Muscle layer of colon (tissue), 2 donors: Measurements from ENCODE around the gene UNC5C.

Experiments used
- H3K27ac ChIP-seq: one replicate; pipeline ENCODE4 v1.7.0; 2013; ENCODE audit warnings: low read depth, mild to moderate bottlenecking, low read length, moderate library complexity
- H3K27me3 ChIP-seq, 2 donors: one replicate each; pipeline ENCODE4 v1.7.0; 2013; ENCODE audit warnings: low read length in 2 of 2, mild to moderate bottlenecking in 2 of 2; ENCODE audit not compliant: insufficient read depth in 2 of 2, control insufficient read depth in 1 of 2
- H3K36me3 ChIP-seq: one replicate; pipeline ENCODE4 v1.7.0; 2013; ENCODE audit warnings: mild to moderate bottlenecking, low read length; ENCODE audit not compliant: insufficient read depth
- H3K4me1 ChIP-seq: one replicate; pipeline ENCODE4 v1.7.0; 2013; ENCODE audit warnings: mild to moderate bottlenecking, low read length; ENCODE audit not compliant: insufficient read depth
- H3K4me3 ChIP-seq, 2 donors: one replicate each; pipeline ENCODE4 v1.7.0; 2013; ENCODE audit warnings: low read length in 2 of 2, low read depth in 1 of 2, mild to moderate bottlenecking in 1 of 2, moderate library complexity in 1 of 2
- H3K9ac ChIP-seq: one replicate; pipeline ENCODE4 v1.7.0; 2013; ENCODE audit warnings: low read length
- H3K9me3 ChIP-seq: one replicate; pipeline ENCODE4 v1.7.0; 2013; ENCODE audit warnings: mild to moderate bottlenecking, low read length
- donor health status: abdominal sarcoma.
- donor health status: Adenocarcinoma of cecum.

The UNC5C gene

DNA sequence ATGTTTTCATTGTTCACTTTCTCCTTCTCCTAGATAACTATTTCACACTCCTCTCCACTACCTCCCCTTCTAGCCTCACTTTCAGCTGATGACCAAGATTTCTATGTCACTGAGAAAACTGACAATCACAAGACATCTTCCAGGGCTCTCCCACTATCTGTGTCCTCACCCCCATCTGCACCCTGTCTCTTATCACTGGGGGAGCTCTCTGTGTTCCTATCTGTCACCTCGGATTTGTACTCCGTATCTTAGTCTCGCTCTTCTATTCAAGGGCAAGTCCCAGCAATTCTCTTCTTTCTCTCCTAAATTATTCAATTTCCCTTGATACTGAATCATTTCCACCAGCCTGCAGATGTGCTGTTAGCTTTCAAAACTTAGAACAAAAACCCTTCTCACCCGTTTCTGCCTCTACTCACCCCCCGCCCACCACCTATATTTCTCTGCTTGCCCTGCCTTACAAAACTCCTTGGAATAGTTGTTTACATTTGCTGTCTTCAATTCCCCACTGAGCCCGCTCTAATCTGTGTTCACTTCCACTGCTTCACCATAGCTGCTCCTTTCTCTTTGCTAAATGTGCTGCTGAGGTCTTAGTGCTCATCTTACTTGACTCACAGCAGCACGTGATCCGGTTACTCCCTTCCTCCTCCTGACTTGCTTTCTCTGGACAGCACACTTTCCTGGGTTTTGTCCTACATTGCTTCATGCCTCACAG is 293.2 kb downstream of the UNC5C start:
- Histone ChIP-seq H3K27ac (no peak overlapping the region), H3K36me3 (no peaks in the 10 kb centered on the region), H3K4me1 (peaks cover 5% of the 10 kb centered on the region), H3K9ac (no peak overlapping the region), H3K9me3 (no peaks in the 10 kb centered on the region), H3K4me3 (no peak overlapping the region), H3K27me3 (no peaks in the 10 kb centered on the region)

DNA sequence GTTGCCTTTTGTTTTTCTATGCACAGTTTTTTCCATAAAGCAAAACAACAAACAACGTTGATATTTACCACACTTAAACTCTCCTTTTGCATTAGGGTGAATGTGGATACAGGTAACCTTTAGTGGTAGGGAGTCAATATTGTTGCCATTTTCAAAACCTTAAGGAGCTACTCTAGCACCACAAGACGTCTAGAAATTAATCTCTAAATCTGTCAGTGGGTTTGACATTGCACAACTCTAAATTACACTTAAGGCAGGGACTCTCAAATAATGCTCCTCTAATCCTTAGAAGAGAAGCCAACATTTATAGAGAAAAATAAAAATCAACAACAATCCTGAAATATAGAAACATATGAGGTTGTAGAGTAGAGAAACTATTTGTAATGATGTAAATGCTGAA is 297.2 kb downstream of the UNC5C start:
- Histone ChIP-seq H3K4me3 (no peak overlapping the region), H3K4me1 (peaks cover 6% of the 10 kb centered on the region), H3K9me3 (no peaks in the 10 kb centered on the region), H3K27ac (no peak overlapping the region), H3K27me3 (no peaks in the 10 kb centered on the region), H3K9ac (no peak overlapping the region), H3K36me3 (no peaks in the 10 kb centered on the region)

DNA sequence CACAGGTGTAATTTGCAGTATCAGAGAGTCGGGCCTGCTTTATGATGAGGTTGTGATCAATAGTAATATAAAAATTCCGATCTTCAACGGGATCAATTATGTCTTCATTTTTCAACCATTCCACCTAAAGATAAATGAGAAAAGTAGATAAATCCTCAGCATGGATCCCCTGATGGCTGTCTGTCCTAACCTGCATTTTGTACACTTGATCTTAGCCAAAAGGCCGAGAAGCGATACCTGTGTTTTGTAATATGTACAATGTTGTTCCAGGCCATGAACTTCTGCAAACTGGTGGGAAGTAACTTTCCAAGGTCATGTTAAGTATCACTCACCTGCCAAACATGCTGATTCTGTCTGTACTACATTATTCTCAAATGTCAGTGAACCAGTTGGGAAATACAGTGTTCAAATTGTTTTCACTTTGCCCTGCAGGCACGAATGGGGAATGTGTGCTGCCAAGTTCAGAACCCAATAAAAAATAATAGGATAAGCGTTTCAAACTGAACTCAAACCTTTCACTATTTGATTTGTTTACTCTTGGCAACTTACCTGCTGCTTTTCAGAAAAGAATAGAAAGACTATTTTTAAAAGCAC is 298.1 kb downstream of the UNC5C start:
- no peak overlapping the region for H3K27ac ChIP-seq

DNA sequence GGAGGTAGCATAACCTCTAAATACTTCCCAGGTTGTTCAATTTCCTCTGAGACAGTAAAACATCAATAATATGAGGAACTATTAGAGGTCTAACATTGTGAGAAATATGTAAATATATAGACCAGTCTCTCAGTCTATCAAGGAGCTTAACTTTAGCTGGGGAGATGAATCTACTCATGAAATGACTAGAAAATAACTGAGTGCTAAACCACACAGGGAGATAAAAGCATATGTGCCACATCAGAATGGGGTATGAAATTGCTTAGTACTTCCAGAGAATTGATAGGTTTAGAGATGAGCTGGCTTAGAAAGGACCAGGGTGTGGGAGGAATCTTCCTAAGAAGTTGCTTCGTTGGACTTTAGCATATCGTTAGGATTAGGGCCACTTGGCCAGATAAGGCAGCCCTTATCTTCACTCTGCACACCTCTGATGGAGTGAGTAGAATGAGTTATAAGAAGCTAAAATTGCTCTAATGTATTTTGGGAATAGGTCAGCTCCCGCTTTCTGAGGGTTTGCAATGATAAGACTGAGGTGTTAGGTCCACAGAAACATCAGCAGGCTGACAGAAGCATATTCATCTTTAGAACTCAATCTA is 299.2 kb downstream of the UNC5C start:
- no peak overlapping the region for H3K27ac ChIP-seq

More for the DNA sequence above, 298.1 kb downstream of the UNC5C start:
- peaks cover 6% of the 10 kb centered on the region for H3K4me1 ChIP-seq
- H3K36me3 ChIP-seq: no peaks in the 10 kb centered on the region
- no peak overlapping the region for H3K9ac ChIP-seq
- H3K27me3 ChIP-seq: no peaks in the 10 kb centered on the region
- H3K9me3 ChIP-seq: no peaks in the 10 kb centered on the region
- H3K4me3 ChIP-seq: no peak overlapping the region

DNA sequence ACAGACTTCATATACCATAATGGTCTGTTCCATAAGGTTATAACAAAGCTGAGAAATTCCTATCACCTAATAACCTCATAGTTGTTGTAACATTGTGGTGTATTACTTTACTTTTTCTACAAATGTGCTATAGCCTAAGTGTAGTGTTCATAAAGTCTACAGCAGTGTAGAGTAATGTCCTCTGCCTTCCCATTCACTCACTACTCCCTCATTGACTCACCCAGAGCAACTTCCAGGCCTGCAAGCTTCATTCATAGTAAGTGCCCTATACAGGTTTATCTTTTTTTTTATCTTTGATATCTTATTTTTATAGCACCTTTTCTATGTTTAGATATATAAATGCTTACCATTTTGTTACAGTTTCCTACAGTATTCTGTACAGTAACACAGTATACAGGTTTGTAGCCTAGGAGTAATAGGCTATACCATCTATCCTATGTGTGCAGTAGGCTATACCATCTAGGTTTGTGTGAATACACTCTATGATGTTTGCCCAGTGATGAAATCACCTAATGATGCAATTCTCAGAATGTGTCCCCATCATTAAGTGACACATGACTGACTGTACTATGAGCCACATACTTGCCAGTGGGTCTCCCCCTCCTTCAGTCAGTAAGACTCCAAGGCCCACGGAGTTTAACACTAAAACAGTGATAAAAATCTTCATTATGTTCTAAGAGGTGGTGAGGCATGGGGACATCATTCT is 299.9 kb downstream of the UNC5C start:
- no peaks in the 10 kb centered on the region for H3K27me3 ChIP-seq
- no peaks in the 10 kb centered on the region for H3K36me3 ChIP-seq
- no peak overlapping the region for H3K4me3 ChIP-seq
- peaks cover 6% of the 10 kb centered on the region for H3K4me1 ChIP-seq
- H3K9me3 ChIP-seq: no peaks in the 10 kb centered on the region
- H3K27ac ChIP-seq: no peak overlapping the region
- H3K9ac ChIP-seq: no peak overlapping the region

More for the DNA sequence above, 299.2 kb downstream of the UNC5C start:
- Histone ChIP-seq H3K36me3 (no peaks in the 10 kb centered on the region), H3K4me1 (peaks cover 6% of the 10 kb centered on the region), H3K27me3 (no peaks in the 10 kb centered on the region), H3K9ac (no peak overlapping the region), H3K4me3 (no peak overlapping the region), H3K9me3 (no peaks in the 10 kb centered on the region)

DNA sequence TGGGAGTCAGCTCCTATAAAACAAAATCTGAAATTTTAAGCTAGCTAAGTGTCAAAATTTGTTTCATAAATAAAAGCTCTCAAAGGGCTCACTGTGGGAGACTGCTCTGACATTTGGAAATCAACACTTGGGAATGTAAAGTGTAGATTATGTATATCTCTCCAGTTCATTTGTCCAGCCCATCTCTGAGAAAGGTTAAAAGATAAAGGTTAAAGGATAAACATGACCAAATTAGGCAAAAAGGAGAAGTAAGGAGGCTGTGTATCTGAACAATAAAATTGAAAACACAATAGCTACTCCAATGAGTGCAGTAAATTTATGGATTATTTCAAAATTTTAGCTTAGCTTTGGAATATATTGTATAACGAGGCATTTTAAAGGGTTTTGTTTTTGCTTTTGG is 304.9 kb downstream of the UNC5C start:
- H3K9me3 ChIP-seq: no peaks in the 10 kb centered on the region
- H3K4me1 ChIP-seq: no peaks in the 10 kb centered on the region
- H3K9ac ChIP-seq: no peak overlapping the region
- no peaks in the 10 kb centered on the region for H3K27me3 ChIP-seq
- H3K27ac ChIP-seq: no peak overlapping the region
- H3K4me3 ChIP-seq: no peak overlapping the region
- no peaks in the 10 kb centered on the region for H3K36me3 ChIP-seq

DNA sequence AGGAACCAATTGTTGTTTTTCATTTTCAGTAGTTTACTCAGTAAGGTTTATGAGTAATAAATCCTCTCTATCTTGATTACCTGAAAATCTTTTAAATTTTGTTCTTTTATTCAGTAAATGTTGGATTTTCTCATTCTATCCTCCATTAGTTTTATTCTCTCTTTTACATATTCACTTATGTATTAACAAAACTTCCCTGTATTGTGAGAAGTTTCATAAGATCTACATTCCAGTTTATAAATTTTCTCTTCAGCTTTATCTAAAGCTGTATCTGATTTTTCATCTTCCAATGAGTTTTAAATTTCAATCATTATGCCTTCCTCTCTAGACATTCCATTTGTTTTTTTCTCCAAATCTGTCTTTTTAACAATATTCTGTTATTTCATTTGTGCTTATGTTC is 310.2 kb downstream of the UNC5C start:
- Histone ChIP-seq H3K36me3 (no peaks in the 10 kb centered on the region), H3K4me1 (no peaks in the 10 kb centered on the region), H3K9me3 (no peaks in the 10 kb centered on the region), H3K27ac (no peak overlapping the region), H3K9ac (no peak overlapping the region), H3K27me3 (no peaks in the 10 kb centered on the region), H3K4me3 (no peak overlapping the region)

DNA sequence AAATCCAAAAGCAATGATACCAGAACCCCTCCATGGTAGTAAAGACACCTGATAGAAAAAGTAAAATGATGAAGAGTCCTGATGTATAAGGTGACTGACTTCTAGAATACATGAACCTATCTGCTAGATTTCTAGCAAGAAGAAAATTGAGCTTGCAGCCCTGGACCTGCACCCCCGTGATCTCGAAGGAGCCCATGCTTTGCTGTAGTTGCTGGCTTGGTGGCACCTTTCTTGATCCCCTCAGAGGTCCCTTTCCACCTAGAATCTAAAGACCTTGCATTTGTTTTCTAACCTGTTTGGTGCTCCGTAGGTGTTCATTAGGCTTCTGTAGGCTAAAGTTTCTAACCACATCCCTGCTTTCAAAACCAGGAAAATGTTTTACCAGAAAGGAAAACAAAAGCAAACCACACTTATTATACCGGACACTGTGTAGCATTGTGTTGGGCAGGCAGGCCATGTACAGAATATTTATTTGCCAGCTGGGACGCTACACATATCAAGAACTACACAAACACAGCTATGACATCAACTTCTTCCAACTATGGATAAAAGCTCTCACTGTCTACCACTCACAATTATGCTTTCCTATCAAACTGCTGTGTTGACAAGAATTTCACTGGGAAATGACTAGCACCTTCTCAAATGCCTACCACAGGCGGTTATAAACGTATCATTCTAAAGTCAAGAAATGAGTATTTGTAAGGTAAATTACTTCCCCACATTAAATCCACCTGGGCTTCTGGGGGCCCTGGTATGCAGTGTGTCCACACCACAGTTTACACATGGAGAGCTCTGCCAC is 316.2 kb downstream of the UNC5C start:
- Histone ChIP-seq H3K27me3 (no peaks in the 10 kb centered on the region), H3K36me3 (no peaks in the 10 kb centered on the region), H3K27ac (no peak overlapping the region), H3K4me3 (no peak overlapping the region), H3K9ac (no peak overlapping the region), H3K4me1 (no peaks in the 10 kb centered on the region), H3K9me3 (no peaks in the 10 kb centered on the region)

DNA sequence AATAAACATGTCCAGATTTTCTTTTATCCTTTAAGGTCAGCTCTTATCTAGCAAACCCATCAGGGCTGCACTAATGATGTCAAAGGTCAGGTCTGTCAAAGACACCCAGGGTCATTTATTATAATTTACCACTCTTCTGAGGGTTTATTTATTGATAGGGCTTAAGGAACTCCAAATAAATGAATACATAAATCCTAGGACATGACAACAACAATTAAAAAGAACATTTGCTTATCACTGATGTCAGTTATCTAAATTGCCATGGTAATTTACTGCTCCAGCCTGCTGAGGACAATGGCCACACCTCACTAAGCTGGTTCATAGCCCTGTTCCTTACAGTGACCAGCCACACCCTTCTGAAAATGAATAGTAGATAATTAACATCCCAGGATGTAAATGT is 317.1 kb downstream of the UNC5C start:
- Histone ChIP-seq H3K27ac (no peak overlapping the region), H3K27me3 (no peaks in the 10 kb centered on the region), H3K9ac (no peak overlapping the region), H3K9me3 (no peaks in the 10 kb centered on the region), H3K4me3 (no peak overlapping the region), H3K36me3 (no peaks in the 10 kb centered on the region), H3K4me1 (no peaks in the 10 kb centered on the region)

DNA sequence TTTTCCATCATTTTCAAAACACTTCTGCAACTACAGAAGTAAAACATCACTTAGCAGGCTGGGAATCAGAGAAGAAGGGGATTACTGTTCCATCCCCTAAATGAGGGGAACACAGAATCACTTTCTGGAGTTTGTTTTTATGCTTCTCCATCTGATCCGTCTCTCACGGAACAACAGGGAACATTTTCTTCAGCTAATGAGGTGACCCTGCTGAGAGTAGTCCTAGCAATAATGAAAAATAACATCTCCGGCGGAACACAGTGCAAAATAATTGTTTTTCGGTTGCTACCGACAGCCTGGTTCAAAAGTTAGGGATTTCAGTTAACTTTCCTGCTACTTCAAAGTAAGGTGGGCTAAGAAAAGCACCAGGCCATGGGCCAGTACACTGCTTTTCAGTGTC is 322.9 kb downstream of the UNC5C start:
- no peaks in the 10 kb centered on the region for H3K9me3 ChIP-seq
- H3K27ac ChIP-seq: no peak overlapping the region
- H3K4me3 ChIP-seq: no peak overlapping the region
- H3K4me1 ChIP-seq: no peaks in the 10 kb centered on the region
- H3K27me3 ChIP-seq: no peaks in the 10 kb centered on the region
- no peaks in the 10 kb centered on the region for H3K36me3 ChIP-seq
- H3K9ac ChIP-seq: no peak overlapping the region

DNA sequence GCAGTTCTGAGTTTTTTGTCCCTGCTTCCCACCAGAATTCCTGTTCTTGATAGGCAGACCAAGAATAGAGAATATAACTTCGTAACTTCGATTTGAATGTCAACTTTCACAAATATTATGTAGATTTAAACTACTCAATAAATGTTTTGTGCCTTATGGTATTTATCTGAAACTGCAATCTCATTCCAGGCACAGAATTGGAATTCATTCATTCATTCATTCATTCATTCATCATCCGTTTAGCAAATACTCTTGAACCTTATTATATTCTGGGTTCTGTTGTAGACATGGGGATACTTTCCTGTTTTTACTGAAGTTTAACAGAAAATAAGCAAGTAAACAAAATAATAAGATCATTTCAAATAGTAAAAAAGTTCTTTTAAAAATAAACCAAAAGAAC is 324.4 kb downstream of the UNC5C start:
- Histone ChIP-seq H3K9ac (no peak overlapping the region), H3K27ac (no peak overlapping the region), H3K4me3 (no peak overlapping the region), H3K4me1 (no peaks in the 10 kb centered on the region), H3K27me3 (no peaks in the 10 kb centered on the region), H3K9me3 (no peaks in the 10 kb centered on the region), H3K36me3 (no peaks in the 10 kb centered on the region)
